Endometrial microvascular endothelial cells (primary cell): ENCODE measurements around the gene S1PR3. TPM values are rescaled to one million over a fixed set of nuclear protein-coding genes. Genes with fewer than 3 reads are reported as not detected.

Experiments used
- in situ Hi-C: cut with HindIII; loops from 2 replicates; pipeline ENCODE4 v1.10.0; 2017; ENCODE audit warnings: low sequenced_read_pairs, low pct_unique_long_range_greater_than_20kb; ENCODE audit errors: inconsistent ontology term
- total RNA-seq: library from RNA; depleted of rRNA; stranded (reverse); fragments of >200 nt; gene quantifications from one replicate; pipeline ENCODE4 v1.2.3, GENCODE V29; 2015; ENCODE audit errors: inconsistent ontology term

The S1PR3 gene
- total RNA-seq, 1 donor from 2014 or later, result 16.4 TPM

GRCh38 chr9:89049646-89050045, 58.4 kb downstream of the S1PR3 start:
- in situ Hi-C loops, result no loop called here

- in situ Hi-C loops, result no loop called here
Measured at GRCh38 chr9:89051421-89052025, 60.3 kb downstream of the S1PR3 start.

- in situ Hi-C loops, result no loop called here
Measured at GRCh38 chr9:89052470-89053097, 61.3 kb downstream of the S1PR3 start.

GRCh38 chr9:89053301-89053700, 62.0 kb downstream of the S1PR3 start:
- in situ Hi-C loops, result no loop called here

Other genes starting within 250 kb of the S1PR3 start
- under 0.01 TPM for gene SHC3, start 187.3 kb downstream of the S1PR3 start, total RNA-seq